NCI-H2171 treated with DMSO at 0.1 percent for 48 hours (cell line): ENCODE results near the gene AXIN2.

Experiments
- DNase-seq: peaks from one replicate; lab custom pipeline; 2025; lab: John Stamatoyannopoulos, UW

AXIN2 gene, protein sequence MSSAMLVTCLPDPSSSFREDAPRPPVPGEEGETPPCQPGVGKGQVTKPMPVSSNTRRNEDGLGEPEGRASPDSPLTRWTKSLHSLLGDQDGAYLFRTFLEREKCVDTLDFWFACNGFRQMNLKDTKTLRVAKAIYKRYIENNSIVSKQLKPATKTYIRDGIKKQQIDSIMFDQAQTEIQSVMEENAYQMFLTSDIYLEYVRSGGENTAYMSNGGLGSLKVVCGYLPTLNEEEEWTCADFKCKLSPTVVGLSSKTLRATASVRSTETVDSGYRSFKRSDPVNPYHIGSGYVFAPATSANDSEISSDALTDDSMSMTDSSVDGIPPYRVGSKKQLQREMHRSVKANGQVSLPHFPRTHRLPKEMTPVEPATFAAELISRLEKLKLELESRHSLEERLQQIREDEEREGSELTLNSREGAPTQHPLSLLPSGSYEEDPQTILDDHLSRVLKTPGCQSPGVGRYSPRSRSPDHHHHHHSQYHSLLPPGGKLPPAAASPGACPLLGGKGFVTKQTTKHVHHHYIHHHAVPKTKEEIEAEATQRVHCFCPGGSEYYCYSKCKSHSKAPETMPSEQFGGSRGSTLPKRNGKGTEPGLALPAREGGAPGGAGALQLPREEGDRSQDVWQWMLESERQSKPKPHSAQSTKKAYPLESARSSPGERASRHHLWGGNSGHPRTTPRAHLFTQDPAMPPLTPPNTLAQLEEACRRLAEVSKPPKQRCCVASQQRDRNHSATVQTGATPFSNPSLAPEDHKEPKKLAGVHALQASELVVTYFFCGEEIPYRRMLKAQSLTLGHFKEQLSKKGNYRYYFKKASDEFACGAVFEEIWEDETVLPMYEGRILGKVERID

DNA sequence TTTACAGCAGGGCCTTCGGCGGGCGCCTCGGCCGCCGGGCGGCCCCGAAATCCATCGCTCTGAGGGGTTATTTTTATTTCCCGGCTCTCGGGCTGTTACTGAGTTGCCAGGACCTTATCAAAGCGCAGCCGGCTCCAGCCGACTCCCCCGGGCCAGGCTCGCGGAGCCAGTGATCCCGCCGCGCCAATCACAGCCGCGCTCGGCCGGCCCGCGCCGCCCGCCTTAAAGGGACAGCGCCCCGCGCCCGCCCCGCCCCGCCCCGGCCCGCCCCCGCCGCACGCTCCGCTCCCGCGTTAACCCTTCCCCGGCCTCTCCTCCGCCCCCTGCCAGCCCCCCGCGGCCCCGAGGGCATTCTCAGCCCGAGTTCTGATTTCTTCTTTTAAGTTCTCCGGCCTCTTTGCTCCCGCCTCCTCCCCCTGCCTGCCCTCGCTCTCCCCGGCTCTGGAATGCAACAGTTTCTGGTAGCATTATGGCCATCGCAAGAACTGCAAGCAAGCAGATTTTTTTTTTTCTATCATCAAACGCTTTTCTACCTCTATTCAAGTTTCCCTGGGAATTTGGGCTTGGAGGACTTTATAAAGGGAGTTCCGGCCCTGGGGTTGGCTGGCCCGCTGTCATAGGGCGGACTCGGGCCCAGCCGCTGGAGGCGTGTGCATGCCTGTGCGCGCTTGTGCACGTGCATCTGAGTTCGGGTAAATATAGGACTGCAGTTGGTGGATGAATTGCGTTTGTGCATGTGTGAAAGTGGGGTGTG lies at the start of gene AXIN2:
AXIN2 (minus strand) TSS at position 197 of the 754 bp plus-strand sequence. CDS start 3,028 bp downstream, outside the sequence.
- DNase-seq: peak; percentile 79

DNA sequence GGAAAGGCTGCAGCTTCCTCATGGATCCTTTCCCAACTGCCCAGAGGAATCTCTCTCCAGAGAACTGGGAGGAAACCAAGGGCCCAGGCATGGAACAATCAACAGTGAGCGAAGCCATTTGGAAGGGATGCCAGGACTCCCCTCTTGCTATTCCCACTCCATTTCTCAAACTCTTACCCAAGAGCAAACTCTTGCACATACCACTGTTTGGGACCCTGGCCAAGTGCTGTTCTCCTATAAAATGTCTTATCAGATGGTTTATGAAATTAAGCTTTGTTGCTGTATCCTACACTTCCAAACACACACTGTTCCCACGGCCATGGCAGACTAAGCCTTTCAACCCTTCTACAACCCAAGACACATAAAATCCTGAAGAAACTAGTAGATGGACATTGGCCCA lies 48.3 kb upstream of the AXIN2 start:
- no peak for DNase-seq

DNA sequence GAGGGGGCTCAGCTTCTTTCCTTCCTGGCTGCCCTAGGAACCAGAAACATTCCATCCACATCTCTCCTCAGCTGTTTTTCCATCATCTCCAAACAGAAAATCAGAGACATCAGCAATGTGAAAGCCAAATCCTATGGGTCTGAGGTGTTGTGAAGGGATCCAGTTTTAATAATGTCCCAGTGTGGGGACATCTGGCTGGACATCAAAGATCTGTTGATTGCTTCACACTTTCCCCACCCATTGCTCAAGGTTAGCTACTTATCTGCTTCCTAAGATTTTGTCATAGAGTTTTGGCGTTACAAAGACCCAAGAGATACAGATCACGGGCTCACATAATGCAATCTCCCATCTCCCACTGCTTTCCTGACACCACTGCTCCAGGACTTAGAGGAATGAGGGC lies 47.8 kb upstream of the AXIN2 start:
- DNase-seq: no peak

DNA sequence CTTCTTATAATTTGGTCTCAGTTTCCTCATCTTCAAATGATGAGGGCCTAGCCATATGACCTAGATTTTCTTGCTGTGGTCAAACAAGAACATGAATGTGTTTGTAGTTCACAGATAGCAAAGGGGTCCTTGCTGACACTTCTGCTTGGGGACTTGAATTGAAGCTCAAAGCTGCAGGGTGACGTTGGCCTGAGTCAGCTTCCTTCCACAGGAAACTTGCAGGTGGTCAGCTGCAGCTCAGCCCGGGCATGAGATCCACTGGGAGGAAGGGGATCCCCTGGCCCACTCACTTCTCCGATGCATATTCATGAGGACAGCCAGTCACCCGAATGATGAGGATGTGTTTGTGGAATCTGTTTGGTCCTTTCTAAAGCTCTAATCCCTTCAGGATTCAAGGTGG lies 42.6 kb upstream of the AXIN2 start:
- no peak for DNase-seq

DNA sequence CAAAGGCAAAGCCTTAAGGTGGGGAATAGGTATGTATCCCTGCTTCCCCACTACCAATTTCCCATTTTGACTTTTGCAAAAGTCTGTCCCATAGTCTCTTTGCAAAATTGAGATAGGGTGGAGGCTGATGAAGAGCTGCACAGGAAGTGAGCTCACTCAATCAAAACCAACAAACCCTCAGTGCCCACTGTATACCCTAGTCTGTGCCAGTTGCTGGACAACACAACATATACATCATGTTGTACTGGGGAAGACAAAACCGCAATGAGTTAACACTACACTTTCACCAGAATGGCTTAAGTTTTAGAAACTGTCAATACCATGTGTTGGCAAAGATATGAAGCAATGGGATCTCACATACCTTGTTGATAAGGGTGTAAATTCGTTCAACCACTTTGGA lies 40.4 kb upstream of the AXIN2 start:
- DNase-seq: no peak

DNA sequence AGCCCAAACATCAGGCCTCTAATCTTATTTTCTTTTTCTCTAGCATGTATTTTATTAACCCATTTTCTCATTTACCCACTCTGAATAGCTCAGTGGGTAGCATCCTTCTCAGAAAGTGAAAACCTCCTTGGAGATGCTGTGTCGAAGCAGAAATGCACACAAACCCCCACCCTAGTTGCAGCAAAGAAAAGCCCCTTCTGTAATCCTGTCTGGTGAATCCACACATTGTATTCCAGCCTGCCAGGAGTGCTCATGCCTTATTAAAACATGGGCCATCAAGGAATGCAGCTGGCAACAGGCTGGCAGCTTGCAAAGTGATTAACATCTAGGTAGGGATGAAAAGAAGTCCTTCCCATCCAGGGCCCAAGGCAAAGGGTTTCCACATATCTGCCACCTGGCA lies 39.7 kb upstream of the AXIN2 start:
- no peak for DNase-seq

DNA sequence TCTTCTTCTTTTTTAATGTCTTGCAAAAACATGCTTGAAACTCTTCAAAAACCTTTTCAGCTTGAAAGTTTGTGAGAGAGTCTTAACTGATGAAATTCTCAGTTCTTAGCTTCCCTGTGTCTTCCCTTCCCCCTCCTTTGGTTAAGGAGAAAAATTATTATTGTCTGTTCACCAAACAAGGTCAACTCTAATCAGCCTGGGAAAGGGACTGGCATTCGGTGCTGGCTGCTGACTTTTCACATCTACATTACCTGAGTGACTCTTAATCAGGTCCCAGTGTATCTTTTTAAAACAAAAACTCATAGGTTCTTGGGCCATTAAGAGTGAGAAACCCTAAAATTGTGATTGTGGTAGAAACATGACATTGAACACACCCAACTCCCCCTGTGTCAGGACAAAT lies 39.1 kb upstream of the AXIN2 start:
- no peak for DNase-seq

DNA sequence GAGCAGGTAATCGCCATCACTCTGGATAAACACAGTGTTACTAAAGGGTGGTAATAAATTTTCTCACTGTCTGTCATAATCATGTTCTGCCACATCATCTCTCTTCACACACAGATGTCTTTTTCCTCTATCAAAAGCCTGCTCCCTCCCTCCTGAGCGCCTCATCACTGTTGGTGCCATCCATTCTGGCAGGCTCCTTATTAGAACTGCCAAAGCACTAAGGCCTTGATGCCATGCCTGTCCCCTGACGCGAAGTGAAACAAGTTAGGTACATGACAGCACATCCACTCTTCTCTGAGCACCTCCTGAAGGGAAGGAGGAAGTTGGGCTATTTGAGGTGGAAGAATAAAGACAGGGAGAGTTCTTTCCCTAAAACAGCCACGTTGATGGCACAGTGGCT lies 38.2 kb upstream of the AXIN2 start:
- no peak for DNase-seq

DNA sequence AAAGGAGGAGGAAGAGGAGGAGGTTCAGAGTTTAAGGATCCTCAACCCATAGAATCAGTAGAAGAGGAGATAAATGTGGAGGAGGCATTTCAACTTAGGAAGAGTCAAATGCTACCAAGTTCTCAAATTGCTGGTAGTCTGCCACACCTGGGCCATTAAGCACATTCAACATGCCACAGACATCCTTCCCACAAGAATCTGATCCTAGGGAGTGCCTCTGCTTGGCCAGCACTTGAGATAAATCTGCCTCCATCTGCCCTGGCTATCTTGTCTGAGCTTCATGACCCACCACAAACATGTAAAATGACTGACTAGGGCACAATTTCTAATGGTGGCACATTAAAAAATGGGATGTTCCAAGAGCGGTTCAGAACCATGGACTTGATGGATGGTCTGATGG lies 37.3 kb upstream of the AXIN2 start:
- no peak for DNase-seq

DNA sequence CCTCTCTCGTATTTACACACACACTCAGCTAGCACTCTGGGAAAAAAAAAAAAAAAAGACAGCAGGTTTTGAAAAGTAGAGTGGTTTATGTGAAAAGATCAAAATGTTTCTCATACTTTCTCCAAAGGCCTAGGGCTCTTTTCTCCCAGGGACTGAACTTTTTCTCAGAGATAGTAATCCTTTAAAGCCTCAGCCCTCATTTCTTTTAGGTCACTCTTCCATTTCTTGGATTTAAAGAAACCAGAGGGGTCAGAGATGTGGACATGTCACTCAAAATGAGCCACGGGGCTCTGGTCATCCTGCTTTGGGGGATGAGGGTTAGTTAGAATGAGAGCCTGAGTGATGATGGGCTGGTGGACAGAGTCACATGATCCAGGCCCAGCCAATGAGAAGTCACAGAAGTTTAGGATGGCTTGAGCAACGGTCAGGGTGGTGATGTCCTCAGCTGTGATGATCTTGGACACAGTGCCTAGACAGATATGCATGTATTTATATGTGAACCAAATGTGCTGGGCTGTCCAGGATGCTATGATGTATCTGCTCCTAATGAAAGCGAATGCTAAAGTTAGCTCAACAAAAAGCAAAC lies 33.7 kb upstream of the AXIN2 start:
- DNase-seq: no peak

DNA sequence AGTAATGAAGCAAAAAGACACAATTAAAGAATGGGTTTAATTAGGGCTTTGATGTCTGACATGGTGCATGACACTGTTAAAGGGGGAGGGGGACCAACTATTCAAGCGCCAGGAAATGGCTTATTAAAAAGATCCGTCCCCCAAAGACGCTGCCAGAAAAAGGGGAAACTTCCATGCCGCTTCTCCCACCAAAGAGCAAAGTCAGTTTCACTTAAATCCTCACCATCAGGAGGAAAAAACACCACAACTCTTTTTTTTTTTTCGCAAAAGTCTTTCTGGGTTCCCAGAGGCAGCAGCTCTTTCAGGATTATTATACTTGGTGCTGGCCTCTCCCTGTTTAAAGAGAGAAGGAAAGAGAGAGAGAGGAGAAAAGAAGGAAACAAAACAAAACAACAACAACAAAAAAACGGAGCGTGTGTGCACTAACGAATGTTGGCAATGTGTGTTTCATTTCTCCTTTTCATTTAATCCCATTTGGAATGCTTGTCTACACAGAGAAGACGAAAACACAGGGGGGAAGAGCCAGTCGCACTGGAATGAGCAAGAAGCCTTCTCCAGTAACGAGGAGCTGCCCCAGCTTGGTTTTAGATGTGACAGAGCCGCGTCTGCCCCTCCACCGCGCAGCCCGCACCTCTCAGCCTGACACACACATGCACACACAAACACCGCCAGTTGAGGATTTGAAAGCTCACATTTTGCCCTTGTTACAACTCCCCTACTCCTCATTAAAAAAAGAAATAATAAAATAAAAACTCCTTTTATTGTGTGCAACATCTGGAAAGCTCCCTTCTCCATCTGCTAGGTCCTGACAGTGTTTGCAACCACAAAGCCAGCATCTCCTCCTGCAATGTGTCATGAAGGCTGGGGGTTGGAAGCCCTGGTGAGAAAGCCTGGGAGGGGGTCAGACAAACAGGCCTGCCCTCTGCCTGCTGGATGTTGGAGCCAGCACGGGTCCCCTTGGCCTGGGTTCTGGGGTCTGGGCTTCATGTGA lies 32.7 kb upstream of the AXIN2 start:
- DNase-seq: peak; percentile 25

DNA sequence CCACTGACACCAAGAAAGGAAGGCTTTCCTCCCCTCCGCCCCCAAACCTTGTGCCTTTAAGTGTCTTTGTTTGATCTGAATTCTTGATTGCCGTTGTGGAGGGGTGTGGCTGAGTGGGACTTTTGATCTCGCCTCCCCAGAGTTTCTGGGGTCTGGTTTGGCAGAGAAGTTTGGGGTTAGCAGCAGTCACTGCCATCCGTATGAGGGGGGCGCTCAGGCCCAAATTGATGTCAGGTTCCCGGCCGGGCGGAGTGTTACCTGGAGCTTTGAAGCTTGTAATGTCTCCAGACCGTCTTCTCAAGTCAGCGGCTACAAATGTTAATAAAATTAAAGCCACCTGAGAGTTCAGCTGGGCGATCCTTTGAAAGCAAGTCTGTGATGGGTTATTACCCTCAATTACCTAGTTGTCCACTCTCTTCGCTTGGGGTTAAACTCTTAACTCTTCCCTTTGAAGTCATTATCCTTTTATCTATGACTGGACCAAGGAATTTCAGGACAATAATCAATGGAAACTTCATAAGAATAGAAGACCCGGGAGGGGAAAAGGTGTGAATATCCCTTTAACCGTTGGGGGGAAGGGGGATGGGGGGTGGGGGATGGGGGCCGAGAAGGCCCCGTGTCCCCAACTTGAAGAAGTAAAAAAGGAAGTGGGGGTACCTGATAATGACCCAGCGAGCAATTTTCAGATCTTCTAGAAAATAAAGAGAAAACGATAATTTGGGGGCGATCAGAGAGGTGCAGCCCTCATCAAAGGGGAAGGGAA lies 31.8 kb upstream of the AXIN2 start:
- DNase-seq: no peak

DNA sequence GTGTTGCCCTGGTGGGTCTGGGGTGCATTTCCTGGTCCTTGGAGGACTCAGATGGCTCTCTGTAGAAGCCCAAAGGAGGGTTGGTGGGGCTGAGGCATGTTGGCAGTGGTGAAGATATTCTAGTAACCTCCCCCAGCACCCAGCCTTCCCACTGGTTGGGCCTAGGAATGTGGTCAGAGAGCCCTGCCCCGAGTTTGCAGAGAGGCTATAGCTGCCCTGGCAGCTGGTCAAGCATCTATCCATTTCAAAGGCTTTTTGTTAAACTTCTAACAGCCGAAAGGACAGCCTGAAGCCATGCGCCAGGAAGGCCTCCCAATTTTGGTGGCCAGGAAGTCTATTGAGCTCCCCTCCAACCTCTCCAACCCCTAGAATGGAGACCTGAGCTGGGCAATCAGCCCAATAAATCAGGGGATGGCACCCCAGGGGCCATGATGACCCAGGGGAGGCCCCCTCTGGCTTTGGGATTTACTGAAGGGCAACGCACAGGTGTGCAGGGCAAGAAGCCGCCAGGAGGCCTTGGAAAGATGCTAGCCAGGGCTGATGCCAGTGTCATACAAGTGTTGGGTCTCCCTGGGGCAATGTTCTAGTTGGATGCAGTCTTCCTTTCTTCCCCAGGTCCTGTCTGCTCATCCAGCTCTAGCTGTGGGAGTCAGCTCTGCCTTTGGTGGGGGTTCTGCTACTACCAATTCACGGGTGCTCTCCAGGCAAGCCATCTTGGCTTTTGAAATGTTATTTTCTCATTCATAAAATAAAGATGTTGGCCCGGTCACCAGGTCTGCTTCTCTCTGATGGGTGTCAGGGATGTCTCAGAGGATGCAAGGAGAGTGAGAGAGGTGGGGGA lies 30.9 kb upstream of the AXIN2 start:
- DNase-seq: no peak

DNA sequence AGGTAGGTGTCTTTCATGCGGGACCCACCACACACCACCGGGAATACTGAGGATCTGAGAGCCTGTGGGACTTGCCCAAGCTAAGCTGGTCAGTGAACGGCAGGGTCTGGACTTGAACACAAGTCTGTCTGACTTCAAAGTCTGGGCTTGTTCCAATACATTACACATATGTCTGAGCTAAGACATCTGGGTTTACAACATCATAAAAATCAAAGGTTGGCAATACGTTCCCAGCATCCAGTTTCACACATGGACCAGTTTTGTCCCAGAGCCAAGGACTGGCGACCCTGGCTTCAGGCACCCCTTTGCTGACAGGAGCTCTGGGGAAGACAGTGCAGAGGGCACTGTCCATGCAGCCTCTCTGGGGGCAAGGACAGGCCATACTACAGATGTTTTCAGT lies 27.9 kb upstream of the AXIN2 start:
- DNase-seq: no peak

DNA sequence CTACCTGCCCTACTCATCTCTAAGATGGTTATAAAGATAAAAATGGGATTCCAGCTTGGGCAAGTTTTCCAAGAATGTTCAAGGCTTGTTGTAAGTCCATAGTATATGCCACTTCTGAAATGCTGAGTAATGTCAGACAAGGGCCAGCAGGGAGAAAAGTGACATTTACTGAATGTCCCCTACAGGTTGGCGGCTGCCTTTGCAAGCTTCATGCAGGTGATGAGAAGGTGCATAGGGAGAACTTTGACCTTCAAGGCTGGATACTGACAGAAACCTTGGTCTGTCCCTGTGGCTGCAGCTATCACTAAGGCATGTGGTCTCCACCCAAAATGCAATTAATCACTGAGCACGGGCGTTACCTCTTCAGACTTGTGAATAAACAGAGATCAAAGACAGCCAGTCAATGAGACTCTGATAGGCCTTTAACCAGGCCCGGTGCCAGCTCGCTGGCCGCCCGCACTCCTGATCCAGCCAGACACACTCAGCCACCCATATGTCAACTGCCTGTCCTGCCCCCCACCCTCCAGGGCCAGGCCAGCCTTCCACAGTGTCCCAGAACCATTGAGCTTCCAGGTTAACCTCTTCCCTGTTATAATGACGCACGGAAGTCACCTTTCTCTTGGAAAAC lies 26.8 kb upstream of the AXIN2 start:
- DNase-seq: no peak

DNA sequence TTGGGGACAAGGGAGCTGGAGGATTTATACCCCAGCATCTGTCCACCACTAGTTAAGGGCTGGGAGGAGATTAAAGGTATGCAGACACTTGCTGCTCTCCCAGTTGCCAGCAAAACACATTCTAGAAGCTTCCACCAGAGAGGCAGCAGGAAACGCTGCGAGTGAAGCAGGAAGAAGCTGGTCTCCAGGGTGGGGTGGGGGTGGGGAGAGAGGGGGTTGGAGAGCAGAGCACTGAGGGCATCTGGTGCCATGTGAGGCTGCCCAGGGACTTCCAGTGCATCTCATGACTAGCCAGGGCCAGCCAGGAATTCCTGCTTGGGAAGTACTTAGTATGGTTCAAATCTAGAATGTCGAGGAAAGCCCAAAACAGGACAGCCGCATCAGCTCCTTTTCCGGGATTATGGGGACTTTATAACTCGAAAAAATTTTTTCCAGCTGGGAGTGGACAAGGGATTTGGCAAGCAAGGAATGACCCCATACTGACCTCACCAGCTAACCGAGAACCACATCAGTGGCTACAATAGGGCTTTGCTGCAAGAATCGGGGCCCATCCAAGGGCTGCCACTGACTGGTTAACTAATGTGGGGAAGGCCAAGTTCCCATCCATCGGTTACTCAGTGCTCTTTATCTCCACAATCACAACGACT lies 26.2 kb upstream of the AXIN2 start:
- no peak for DNase-seq

DNA sequence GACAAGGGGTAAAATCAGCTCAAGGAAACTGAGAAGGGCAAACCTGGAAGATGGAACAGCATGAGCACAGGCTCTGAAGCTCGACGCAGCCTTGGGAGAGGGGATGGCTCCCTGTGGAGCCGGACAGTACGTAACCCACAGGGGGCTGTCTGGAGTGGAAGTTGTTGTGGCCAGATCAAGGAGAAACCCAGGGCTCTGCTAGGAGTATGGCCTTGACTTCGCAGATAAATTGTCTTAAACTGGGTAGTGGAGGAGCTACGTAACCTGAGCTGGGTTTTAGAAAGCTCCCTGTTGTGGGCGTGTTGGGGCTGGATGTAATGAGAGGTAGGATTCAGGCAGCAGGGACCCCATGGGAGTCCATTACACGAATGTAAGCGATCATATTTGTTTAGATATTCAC lies 25.5 kb upstream of the AXIN2 start:
- DNase-seq: peak; percentile 85
